ENCODE measurements around the gene EXTL2.
A peak's percentile ranks its signal among the peaks of the same experiment; 100 is the strongest.
"Not testable (repeated sequence)": the region's sequence is repeated elsewhere in the genome, so short reads cannot be mapped to it uniquely, and the experiment has no call there.

The EXTL2 gene

DNA sequence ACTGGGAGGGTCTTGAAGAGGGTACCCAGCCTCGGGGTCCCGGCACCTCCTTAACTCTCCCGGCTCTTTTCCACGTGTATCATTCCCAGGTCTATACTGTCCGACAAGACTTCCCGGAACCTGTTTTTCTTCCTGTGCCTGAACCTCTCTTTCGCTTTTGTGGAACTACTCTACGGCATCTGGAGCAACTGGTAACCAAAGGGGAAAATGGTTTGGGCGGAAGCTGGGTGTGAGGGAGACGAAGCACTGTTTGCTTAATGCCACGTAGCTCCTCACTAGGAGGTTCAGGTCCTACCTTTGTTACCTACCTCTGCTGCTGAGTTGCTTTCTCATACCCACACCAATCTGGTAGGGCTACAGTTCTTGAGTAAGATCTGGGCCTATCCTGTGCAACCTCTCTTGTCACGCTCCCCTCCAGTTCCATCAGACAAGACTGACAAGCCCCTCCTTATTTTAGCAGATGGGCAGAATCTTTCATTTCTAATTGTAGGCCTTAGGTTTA is 1.9 kb upstream of the EXTL2 start:
- DNase-seq = peak; percentile 56

DNA sequence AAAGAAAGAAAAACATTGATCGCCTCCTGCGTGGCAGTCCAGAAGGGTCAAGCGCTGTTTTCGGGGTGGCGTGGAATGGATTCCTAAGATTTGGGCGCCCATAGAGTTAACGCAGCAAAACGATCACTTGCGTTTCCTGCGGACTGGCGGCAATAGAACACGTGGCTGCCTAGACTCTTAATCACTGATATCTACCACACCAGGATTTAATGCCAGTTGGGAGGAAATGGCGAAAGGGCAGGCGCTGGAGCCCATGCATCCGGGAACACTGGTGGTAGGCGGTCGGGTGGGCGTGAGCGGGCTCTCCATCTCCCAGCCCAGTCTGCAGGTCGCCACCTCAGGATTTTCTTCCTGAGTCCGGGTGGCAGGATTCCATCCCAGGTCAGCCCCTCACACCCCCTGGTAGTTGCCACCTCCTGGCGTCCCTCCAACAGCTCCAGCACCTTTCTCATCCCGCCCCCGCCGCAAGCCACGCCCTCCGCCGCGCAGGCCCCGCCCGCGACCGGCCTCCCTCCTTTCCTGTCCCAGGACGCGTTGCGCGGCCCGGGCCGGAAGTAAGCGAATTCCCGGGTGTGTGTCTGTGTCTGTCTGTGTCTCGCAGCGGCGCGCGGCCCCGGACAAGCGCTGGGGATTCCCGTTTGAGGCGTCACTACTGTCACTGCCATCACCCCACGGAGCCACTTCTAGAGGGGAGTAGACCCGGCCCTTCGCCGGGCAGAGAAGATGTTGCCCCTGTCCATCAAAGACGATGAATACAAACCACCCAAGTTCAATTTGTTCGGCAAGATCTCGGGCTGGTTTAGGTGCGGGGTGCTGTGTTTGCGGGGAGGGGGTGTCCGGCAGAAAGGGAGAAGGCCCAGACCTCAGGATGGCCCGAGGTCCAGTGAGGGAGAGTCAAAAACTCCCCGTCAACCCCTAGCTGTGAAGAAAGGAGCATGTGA is 1.2 kb upstream of the EXTL2 start, which contains the start of gene SLC30A7:
TSS of gene SLC30A7 (plus strand) at position 551 of the 941 bp plus-strand sequence. CDS start at position 724, 173 bp downstream.
- DNase-seq = peak; percentile 96

DNA sequence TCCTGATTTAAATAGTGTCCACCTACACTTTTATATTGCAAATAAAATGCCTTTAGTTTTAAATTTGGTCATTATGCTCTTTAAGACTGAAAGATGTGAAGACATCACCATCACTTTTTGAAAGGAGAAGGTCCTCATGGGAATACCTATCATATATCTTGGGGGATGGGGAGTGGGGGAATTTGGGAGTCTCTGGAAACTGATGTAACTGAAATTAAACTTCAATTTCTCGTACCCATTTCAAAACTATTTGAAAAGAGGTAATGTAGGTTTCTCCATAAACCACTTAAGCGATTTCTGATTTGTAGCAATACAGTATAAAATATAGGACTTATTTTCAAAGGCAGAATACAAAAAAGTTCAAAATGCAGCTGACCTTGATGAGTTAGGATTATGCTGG is 924 bp downstream of the EXTL2 start:
- DNase-seq = no peak

DNA sequence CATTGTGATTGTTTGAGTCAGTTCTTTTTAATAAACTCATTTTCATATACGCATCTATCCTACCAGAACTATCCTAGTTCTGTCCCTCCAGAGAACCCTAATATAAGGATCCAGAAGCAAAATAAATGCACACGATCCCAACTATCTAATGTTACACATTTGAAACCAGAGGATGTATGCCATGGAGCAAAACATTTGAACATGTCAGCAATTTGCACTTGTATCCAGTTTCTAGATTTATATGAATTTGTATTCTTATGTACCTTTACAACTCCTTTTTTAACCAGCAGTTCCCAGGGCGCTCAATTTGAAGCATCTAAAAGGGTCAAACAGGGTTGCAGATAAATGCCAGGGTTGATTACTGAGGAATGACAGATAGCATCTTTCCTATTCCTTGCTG is 2.1 kb downstream of the EXTL2 start:
- DNase-seq = no peak

DNA sequence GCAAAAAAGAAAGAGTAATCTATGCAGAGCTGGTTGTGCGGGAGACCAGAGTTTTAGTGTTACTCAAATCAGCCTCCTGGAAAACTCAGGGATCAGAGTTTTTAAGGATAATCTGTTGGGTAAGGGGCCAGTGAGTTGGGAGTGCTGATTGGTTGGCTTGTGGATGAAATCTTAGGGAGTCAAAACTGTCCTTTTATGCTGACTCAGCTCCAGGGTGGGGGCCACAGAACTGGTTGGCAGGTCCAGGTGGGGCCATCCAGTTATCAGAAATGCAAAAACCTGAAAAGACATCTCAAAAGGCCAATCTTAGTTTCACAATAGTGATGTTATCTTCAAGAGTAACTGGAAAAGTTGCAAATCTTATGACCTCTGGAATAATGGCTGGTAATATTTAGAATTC is 3.3 kb downstream of the EXTL2 start:
- DNase-seq = no peak

DNA sequence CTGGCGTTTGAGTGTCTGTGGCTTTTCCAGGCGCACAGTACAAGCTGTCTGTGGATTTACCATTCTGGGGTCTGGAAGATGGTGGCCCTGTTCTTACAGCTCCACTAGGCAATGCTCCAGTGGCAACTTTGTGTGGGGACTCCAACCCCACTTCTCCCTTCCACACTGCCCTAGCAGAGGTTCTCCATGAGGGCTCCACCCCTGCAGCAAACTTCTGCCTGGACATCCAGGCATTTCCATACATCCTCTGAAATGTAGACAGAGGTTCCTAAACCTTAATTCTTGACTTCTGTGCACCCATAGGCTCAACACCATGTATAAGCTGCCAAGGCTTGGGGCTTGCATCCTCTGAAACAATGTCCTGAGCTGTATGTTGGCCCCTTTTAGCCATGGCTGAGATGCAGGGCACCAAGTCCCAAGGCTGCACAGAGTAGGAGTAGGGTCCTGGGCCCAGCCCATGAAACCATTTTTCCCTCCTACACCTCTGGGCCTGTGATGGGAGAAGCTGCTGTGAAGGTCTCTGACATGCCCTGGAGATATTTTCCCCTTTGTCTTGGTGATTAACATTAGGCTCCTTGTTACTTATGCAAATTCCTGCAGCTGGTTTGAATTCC is 4.7 kb downstream of the EXTL2 start:
- not testable (repeated sequence) for DNase-seq

DNA sequence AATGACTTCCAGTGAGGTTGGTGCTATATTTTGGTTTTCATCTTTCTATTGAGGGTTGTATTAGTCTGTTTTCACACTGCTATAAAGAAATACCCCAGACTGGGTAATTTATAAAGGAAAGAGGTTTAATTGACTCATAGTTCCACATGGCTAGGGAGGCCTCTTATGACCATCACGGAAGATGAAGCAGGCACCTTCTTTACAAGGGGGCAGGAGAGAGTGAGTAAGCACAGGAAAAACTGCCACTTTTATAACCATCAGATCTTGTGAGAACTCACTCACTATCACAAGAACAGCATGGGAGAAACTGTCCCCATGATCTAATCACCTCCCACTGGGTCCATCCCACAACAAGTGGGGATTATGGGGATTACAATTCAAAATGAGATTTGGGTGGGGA is 5.6 kb downstream of the EXTL2 start:
- DNase-seq = not testable (repeated sequence)

DNA sequence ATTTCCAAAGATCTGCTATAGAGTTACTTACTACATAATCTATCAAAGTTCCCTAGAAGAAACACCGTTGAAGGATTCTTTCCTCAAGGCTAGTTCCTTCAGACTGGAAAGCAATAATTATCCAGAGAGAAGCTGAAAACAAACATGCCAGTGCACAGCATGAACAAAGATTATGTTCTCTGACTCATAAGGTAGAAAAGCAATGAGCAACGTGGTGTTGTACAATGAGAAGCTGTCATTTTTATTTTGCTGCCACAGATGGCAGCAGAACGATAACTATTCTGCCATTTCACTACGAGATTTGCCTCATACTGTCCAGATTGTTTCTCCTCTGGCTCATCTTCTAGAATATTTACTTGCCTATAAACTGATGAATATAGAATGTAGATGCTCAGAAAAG is 10.7 kb downstream of the EXTL2 start:
- no peak for DNase-seq

DNA sequence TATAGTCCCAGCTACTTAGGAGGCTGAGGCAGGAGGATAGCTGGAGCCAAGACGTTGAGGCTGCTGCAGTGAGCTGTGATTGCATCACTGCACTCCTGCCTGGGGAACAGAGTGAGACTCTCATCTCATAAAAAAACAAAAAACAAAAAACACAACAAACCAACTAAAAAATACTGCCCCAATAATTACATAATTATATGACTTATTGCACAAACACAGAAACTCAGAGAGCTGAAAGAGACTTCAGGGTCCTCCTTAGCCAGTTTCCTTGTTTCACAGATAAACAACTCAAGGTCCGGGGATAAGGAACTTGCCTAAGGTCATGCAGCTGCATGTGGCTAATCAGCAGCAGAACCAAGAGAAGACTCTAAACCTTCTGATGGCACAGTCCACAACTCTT is 11.9 kb downstream of the EXTL2 start:
- no peak for DNase-seq

DNA sequence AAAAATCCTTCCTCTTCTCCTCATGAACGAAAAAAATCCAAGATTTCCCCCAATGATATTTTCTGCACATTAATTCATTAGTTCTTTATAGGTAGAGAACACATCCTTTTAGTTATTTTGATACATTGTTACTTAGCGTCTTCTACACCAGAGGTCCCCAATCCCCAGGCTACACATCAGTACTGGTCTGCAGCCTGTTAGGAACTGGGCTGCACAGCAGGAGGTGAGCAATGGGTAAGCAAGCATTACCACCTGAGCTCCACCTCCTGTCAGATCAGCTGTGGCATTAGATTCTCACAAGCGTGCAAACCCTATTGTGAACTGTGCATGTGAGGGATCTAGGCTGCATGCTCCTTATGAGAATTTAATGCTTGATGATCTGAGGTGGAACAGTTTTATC is 13.0 kb downstream of the EXTL2 start:
- no peak for DNase-seq

DNA sequence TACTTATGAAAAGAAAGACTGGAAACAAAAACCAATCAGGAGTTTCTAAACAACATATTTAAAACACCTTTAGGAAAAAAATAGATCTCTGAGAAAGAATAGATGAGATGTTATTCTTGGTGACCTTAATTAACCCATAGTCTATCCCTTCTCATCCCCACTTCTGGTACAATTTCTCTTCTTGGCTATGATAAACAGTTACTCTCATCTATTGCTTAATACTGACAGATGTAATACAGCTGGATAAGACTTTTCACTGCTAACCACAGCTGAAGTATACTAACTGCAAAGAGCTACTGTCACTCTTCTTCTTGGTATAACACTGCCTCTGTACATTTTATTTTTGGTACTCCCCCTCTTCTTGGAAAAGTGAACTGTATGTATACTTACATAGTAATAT is 15.2 kb downstream of the EXTL2 start:
- DNase-seq = no peak

DNA sequence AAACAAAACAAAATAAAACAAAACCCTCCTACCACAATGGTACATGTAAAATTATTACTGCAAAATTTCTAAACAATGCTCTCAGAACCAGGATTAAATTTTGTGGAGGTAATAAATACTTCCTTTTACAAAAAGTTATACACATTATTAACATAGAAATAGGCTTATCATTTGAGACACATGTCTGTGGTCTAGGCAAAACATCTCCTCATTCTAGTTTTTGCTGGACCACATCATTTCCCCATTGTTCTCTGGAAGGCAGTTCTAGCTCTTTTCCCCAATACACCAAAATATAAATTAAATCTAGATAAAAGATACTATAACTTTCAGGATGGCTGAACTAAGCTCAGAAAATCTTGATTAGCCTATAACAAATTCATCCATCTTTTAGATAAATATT is 18.4 kb downstream of the EXTL2 start:
- no peak for DNase-seq

DNA sequence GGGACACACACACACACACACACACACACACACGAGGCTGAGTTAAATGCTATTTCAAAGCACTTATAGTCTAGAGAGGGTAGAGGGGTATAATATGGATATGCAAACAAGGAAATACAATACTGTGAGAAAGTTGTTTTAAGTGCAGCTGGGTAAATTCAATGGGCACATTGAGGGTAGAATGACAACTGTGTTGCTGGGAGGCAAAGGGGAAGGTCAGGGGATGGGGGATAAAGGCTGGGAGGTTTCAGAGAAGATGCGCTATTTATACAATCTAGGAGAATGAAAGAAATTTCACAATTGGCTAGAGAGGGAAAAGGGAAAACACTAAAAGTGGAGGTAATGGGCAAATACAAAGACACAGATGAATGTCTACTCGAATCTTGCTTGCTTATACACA is 19.4 kb downstream of the EXTL2 start:
- no peak for DNase-seq

DNA sequence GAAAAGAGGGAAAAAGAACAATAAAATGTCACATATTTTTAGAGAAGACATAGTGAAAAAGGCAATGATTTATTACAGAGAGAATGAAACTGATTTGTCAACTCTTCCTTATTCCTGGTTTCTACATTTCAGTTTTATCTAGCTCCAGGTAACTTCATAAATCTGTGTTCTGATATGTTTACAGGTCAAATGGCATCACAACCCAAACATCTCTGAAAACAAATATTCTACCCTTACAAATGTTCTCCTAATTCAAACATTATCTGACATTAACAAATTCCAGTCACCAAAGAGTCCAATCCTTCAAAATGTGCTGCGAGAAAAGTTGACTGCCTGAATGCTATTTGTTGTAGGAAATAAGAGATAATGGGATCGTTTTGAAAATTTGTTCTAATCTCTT is 20.2 kb downstream of the EXTL2 start:
- DNase-seq = no peak

DNA sequence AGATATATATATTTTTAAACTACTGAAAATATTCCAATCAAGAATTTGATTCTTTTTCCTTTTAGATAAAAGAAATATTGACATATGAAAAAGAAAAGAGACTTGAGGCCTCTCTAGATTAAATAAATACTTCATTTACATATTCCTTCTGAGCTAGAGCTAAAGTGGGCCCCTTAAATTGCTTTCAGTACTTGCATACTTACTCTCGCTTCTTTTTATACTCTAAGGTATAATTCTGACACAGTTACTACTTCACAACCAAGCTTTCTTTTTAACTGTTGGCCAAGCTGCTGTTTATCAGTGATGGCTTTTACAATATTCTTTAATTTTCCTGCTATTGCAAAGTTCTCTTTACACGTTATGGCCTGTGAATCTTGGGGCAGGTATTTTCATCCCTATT is 24.6 kb downstream of the EXTL2 start:
- no peak for DNase-seq

DNA sequence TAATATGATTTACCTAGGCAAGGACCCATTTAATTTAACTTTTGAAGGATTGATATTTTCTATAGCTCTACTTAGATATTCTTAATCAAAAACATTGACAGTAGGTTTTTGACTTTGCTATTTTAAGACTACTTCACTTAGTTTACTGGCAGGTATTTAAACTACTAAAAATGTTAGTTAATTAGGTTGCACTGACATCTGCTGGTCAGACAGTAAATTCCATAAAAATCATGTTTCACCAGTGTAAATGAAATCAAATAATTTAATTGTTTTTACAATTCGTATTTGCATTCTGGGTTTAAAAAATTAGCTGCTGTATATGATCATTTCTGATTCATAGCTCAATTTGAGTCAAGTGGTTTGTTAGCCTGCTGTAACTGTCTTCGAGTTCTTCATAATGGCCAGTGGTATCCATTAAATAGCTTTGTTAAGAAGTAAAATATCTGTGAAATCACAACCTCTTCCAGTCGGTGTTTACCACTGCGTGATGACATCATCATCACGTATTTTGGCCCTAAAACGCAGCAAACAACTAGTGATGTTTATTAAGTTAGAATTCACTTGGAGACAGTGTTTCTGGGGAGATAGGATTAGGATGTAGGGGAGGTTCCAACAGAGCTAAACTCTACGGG is 26.2 kb downstream of the EXTL2 start:
- no peak for DNase-seq

DNA sequence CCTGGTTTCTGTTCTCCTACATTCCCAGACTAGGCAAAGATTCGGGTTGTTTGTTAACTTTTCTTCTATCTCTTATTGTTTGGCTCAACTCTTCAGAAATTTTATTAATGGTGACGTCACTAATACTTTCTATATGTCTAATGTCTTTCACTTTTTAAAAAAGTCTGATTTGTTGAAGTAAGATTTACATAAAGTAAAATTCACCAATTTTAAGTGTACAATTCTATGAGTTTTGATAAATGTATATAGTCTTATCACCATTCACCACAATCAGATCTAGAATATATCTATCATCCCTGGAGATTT is 27.8 kb downstream of the EXTL2 start:
- no peak for DNase-seq

DNA sequence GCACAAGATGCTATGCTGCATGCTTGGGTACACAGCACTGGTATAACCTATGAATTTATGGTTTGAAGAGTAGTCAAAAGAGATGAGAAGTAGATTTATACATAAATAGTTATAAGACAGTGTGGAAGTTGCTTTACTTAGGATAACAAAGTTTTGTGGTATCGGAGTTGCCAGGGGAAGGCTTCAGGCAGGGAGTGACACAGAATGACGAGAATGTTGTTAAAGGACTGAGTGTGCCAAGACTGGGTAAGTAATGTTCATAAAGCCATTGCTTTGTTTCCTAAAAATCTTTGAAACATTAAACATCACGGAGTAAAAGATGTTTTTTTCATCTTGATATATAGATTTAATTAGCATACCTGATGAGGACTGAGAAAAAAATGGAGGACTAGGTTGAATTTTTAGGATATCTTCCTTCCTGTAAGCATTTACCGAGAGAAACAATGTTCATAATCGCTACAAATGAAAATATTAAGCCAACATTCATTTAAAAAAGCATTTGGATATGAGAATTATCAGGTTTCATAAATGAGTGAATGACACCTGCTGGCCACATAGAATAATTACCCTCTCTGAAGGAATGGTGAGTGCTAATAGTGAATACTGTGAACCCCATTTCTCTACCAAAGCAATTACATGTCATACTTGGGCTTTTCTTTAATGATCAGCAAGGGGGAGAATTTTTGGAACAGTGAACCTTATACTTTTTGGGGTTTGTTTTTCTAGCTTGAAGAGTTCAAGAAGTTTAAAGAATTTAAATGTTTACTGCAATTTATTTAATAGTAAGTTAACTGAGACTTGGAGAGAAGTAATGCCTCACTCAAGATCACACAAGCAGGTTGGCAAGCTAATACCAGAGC is 28.4 kb downstream of the EXTL2 start:
- no peak for DNase-seq

DNA sequence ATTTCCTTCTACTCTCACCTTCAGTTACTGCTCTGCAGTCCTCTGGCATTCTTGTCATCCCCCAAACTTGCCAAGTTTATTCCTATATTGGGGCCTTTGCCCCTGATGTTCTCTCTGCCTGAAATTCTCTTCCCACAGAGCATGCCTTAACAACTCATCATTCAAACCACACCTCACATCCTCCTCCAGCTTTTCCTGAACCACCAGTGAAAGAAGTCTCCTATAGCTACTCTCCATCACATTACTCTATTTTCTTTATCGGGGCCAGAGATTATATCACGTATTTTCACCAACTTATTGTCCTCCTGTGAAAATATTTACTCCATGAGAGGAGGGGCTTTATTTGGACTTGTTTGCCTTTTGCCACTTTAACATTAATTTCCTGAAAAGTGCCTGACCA is 32.1 kb downstream of the EXTL2 start:
- DNase-seq = no peak

DNA sequence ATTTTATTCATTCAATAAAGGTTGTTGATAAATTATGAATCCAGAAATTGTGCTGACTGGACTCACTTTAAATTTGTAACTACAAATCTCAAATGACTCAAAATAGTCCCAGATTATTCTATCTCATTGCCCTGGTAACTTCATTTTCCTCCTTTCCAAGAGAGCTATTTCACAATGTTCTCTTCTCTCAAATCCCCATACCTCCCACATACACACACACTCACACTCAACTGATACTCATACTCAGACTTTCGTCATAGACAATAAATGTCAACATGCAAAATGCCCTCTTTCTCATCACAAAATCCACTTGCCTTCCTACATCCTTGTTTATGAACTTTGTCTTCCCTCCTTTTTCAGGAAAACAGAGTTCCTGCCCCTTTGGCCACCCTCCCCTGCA is 33.3 kb downstream of the EXTL2 start:
- no peak for DNase-seq

DNA sequence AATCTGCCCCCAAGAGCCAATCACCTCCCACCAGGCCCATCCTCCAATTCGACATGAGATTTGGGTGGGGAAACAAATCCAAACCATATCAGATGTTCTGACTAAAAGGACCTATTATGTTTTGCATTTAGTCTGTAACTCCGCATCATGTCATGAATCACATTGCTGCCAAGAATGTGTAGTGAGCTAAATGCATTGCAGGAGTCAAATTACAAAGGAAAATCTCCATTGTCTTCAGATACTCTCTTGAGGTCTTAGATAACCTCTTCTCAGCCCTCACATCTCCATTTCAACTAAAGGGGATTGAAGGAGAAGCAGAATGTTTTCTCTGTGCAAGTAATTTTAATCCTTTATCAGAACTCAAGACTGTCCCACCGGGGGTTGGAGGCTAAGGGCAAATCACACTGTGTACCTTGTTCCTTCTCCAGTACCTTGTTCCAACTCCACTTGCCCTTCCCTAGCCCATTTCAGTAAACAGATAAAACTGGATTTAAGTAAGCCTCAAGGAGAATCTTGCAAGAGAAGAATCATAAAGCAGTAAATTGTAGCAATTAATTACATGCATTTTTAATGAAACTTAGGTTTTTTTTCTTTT is 34.1 kb downstream of the EXTL2 start:
- DNase-seq = no peak

DNA sequence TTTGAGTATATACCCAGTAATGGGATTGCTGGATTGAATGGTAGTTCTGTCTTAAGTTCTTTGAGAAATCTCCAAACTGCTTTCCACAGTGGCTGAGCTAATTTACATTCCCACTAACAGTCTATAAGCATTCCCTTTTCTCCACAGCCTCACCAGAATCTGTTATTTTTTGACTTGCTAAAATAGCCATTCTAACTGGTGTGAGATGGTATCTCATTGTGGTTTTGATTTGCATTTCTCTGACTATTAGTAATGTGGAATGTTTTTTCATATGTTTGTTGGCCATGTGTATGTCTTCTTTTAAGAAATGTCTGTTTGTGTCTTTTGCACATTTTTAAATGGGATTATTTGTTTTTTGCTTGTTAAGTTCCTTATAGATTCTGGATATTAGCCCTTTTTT is 39.5 kb downstream of the EXTL2 start:
- not testable (repeated sequence) for DNase-seq

DNA sequence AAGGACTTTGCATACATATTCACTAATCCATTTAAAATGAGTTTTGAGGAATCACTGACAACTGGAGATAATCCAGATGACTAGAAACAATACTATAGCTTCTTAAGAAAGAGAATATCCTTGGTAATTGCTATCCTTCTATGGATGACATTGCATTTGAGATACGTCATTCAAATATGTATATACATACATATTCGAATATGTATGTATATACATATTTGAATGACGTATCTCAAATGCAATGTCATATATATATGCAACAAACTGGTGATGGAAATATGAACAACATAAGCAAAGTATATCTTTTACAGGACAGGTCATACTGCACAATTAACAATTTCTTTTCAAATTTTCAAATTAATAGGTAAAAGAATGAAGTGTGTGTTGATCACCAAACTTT is 41.7 kb downstream of the EXTL2 start:
- no peak for DNase-seq

All from left hindlimb (tissue), 1 donor.